GM21390 (cell line): ENCODE data around the gene STRBP.
A peak's percentile ranks its signal among the peaks of the same experiment; 100 is the strongest.
"Not testable (repeated sequence)": the region's sequence is repeated elsewhere in the genome, so short reads cannot be mapped to it uniquely, and the experiment has no call there.

ENCODE experiments used
- ATAC-seq: cut with Tn5 transposase; IDR thresholded peaks from one replicate; pipeline ENCODE4 v1.9.1; 2021; ENCODE audit not compliant: unreplicated experiment

Gene STRBP

GRCh38 chr9:123251324-123251723, 17.1 kb downstream of the STRBP start:
- no peak for ATAC-seq

- no peak for ATAC-seq
These were observed 17.9 kb downstream of the STRBP start for GRCh38 chr9:123250504-123250903.

GRCh38 chr9:123249162-123249561, 19.2 kb downstream of the STRBP start:
- ATAC-seq = not testable (repeated sequence)

GRCh38 chr9:123248630-123249029, 19.8 kb downstream of the STRBP start:
- no peak for ATAC-seq

GRCh38 chr9:123246534-123246933, 21.9 kb downstream of the STRBP start:
- no peak for ATAC-seq

GRCh38 chr9:123239726-123240125, 28.7 kb downstream of the STRBP start:
- ATAC-seq = no peak

GRCh38 chr9:123238365-123238764, 30.0 kb downstream of the STRBP start:
- no peak for ATAC-seq

- no peak for ATAC-seq
These were observed 31.2 kb downstream of the STRBP start for GRCh38 chr9:123237220-123237619.

GRCh38 chr9:123235448-123235847, 32.9 kb downstream of the STRBP start:
- ATAC-seq = no peak

GRCh38 chr9:123234853-123235252, 33.5 kb downstream of the STRBP start:
- peak; percentile 53 for ATAC-seq

- no peak for ATAC-seq
These were observed 36.1 kb downstream of the STRBP start for GRCh38 chr9:123232332-123232731.

GRCh38 chr9:123231421-123231820, 37.0 kb downstream of the STRBP start:
- no peak for ATAC-seq

- no peak for ATAC-seq
These were observed 39.4 kb downstream of the STRBP start for GRCh38 chr9:123228967-123229366.

- no peak for ATAC-seq
These were observed 42.4 kb downstream of the STRBP start for GRCh38 chr9:123225995-123226394.

- ATAC-seq = peak; percentile 85
These were observed 43.0 kb downstream of the STRBP start for GRCh38 chr9:123225374-123225813.

- ATAC-seq = no peak
These were observed 48.3 kb downstream of the STRBP start for GRCh38 chr9:123220127-123220526.

GRCh38 chr9:123218831-123219230, 49.6 kb downstream of the STRBP start:
- no peak for ATAC-seq

GRCh38 chr9:123217128-123217654, 51.2 kb downstream of the STRBP start:
- ATAC-seq = no peak

- no peak for ATAC-seq
These were observed 52.1 kb downstream of the STRBP start for GRCh38 chr9:123216251-123216797.

- no peak for ATAC-seq
These were observed 57.3 kb downstream of the STRBP start for GRCh38 chr9:123211081-123211480.

- no peak for ATAC-seq
These were observed 59.7 kb downstream of the STRBP start for GRCh38 chr9:123208626-123209174.

GRCh38 chr9:123206065-123206464, 62.3 kb downstream of the STRBP start:
- no peak for ATAC-seq

- ATAC-seq = no peak
These were observed 67.3 kb downstream of the STRBP start for GRCh38 chr9:123201083-123201482.
